ACHN (cell line): ENCODE measurements around the gene C11orf21.

ENCODE experiments used
- DNase-seq: peaks from one replicate; pipeline ENCODE4 v3.0.0-alpha.2; 2015
- in situ Hi-C: cut with HindIII; loops from 2 replicates; pipeline ENCODE4 v1.10.0; 2017; ENCODE audit warnings: low sequenced_read_pairs, low pct_ligation_motif_present, low pct_unique_long_range_greater_than_20kb

Gene C11orf21

DNA sequence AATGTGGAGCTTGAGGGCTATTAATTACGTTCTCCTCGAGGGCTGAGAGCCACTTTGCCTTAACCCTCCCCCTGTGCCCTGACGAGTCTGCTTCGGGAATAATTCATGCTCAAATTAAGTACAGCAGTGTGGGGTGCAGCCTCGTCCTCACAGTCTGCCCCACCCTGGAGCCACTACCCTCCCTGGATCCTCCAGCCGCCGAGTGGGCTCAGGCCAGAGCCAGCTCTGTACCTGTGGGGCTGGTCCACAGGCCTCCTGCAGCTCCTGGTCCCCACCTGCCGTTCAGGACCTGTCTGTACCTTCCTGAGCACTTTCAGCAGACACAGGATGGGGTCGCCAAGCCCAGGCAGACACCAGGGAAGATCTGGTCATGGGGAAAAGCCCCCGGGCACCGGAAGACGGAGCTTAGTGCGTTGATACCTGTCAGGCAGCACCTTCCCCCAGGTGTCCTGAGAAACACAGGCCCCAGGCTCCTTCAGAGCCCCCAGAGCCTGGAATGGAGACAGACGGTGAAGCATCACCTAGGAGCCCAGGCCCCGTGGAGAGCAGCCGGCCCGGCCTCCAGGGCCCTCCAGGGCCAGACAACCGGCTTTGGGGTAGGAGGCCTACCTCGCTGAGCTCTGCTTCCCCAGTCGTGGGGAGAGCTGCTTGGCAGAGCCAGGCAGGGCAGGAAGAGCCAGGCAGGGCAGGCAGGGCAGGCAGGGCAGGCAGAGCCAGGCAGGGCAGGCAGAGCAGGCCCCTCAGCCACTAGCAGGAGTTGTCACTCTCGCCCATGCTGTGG is 9.8 kb upstream of the C11orf21 start:
- in situ Hi-C loops: no loop called here

DNA sequence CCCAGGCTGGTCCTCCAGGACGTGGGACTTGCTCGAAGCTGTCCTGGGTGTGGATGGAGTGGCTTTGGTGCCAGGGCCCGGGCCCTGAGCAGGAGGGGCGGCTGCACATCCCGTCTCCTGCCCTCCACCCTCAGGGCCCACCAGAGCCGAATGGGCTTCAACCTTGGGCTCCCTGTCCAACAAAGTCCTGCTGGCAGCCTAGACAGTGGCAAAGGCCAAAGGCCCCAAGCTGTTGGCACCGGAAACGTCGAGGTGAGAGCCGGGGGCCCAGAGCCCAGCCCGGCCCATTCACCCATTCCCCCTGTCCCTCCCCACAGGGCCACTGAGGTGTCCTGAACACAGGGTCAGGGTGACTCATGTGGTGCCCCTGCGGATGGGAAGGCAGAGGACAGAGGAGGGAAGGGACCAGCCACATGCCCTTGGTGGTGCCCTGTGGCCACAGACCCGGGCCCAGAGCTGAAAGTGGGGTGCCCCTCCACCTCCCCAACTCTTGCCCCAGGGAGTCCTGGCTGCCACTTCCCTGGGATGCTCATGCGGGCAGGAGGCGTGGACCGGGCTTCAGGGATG is 9.2 kb upstream of the C11orf21 start:
- in situ Hi-C loops: no loop called here
- no peak for DNase-seq

More for the DNA sequence above, 9.8 kb upstream of the C11orf21 start:
- DNase-seq: no peak

DNA sequence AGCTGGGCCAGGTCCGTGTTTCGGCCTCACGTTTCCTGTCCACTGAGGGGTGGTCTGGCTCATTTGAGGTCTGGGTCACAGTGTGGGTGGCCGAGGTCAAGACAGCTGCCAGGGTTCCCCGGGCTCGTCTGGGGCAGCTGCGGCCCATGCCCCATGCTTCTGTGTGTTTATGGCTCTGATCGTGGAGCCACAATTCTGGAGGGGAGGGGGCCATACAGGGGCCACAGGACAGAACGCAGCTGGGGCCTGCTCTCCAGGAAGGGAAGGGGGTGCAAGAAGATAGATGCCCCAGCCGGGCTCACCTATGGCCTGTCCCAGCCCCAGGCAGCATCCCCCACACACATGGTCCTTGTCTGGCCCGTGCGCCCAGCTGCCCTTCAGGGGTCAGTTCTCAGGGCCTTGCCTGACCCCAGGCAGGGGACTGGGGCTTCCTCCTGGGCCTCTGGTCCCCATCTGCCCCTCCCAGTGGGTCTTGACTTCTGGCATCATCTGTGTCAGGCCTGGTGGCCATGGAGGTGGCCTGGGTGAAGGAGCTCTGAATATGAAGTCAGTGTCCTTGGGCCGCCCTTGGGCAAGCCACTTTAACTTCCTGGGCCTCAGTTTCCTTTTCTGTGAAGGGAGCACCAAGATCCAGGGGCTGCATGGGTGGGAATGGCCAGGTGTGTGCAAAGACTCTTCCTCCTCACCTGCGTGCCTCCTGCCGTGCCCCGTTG is 8.5 kb upstream of the C11orf21 start:
- in situ Hi-C loops: no loop called here

DNA sequence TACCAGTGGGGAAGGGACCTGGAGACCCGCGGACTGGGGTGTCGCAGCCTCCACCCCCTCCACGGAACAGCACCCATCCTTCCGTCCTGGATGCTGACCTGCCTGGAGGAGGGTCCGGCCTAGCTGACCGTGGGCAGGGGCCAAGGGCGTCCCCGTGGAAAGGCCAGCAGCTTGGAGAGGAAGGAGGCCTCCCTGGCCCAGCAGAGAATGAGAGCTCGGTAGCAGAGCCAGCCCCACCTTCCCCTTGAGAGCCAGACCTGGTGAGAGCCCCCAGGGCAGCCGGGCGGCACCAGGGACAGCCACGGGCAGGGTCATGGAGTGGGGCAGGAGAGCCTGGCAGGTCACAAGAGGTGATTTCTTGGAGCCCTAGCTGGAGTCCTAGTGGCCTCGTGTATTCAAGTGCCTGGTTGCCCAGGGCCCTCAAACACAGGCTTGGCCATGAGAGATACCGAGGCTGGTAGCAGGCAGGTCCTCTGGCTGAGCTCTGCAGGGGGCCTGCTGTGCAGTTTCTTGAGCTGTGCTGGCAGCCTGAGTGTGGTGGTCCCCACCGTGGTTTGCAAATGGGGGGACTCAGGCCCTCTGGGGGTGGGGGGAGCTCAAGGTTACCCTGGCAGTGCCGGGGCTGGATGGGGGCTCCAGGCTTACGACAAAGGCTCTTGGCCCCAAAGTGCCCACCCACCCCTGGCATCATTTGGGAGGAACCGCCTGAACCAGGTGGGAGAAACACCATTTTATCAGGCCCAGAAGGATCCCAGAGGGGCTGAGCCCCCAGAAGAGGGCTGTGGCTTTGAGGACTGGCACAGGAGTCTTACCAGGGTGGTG is 7.7 kb upstream of the C11orf21 start:
- no peak for DNase-seq
- in situ Hi-C loops: no loop called here

More for the DNA sequence above, 8.5 kb upstream of the C11orf21 start:
- no peak for DNase-seq

DNA sequence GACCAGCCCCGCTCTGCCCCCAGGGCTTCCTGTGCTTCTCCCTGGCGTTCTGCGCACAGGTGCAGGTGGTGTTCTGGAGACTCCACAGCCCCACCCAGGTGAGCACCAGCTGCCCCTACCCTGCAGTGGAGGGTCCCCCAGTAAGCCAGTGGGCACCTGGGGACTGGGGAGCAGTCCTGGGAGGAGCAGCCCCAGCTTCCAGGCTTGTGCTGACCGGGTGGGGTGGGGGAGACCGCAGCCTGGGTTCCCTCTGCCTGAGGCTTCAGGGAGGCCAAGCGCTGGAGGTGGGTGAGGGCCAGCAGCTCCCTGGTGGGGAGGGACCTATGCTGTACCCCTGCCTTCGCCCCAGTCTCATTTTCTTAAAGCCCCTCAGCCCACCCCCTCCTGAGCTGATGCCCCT is 7.0 kb upstream of the C11orf21 start:
- in situ Hi-C loops: no loop called here
- no peak for DNase-seq

DNA sequence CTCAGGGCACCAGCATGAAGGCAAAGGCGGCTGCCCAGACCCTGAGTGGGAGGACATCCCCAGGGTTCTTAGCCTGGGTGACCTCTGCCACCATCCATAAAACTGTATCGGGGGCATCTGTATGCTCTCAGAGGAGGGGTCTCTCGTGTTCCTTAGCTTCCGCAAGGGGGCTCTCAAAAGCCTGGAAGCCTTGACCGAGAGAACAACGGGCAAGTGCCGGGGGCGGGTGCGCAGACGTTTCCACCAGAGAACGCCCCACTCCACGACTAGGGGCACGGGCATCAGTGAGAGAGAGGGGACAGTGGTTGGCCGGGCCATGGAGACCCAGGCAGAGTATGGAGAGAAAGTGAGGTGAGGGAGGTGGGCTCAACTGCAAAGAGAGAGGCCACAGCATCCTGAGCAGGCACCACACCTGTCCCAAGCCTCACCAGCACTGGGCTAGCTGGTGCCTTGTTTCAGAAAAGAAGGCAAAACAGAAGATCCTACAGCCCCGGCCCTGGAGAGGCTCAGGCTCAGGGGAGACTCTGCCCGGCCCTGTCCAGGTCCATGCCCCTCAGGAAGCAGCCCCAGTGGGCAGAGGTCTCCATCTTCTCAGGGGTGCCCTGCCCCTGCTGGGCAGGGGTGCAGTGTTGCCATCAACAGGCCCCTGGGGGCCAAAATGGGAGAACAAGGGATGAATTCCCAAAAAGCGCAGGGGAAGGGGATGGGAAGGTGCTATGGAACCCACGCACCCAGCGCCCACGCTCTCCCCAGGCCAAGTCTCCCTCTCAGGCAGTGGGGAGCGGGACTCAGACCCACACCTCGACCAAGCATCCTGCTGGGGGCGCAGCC is 6.0 kb upstream of the C11orf21 start:
- no peak for DNase-seq
- in situ Hi-C loops: no loop called here

DNA sequence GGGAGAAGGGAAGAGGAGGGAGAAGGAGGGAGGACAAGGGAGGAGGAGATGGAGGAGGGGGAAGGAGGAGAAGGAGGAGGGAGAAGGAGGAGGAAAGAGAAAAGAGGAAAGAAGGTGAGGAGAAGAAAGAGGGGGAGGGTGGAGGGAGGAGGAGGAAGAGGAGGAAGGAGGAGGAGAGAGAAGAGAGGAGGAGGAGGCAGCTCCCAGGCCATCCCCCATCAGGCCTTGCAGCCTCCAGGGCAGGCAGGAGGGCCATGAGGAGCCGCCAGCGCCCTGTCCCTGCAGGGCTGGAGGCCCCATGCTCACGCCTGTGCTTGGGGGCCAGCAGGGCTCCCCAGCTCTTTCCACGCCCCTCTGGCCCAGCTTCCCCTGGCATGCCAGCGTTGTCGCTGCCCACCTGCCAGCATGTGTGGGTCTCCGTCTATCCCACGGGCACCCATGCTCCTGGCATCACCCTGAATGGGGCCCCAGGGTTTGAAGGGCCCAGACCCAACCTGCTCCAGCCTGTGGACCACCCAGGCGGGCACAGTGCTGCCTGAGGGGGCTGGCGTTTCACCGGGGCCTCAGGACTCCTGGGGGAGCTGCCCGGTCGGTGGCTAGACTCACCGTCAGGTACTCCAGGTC is 5.3 kb upstream of the C11orf21 start:
- in situ Hi-C loops: no loop called here
- DNase-seq: no peak

DNA sequence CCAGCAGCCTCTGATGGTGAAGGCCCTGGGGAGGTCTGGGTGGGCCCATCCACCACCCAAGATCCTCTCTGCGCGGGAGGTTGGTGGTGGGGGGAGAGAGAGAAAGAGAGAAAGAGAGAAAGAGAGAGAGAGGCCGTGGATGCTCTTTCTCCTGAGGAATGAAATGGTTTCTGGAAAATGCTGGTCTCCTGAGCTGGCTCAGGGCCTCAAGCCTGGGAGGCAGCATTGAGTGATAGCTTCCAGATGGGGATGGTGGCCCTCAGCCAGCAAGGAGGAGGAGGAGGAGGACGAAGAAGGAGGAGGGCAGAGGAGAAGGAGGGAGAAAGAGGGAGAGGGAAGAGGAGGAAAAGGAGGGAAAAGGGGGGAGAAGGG is 4.7 kb upstream of the C11orf21 start:
- DNase-seq: no peak
- in situ Hi-C loops: no loop called here

DNA sequence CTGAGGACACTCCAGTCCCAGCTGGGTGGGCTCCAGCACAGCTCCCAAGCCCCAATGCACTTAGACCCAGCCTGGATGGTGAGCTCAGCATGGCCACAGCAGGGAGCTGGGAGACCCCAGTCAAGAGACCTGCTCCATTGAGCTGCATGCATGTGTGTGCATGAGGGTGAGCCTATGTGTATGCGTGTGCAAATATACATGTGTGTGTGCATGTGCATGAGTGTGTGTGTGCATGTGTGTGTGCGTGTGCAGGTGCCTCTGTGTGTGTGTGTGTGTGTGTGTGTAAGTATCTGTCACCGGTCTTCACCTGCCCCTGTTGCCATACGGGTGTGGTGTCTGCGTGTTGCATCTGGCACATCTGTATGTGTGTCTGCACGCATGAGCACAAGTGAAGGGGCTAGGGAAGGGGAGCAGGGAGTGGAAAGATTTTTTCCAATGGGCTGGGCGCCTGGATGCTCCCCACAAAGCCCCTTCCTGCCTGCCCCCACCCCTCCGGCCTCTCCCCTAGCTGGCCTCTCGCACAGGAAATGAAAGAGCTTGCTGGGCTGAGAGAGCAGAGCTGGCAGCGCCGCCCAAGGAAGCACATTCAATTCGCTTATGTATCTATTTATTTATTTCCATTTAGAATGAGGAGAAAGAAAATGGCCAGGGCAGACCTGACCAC is 4.2 kb upstream of the C11orf21 start:
- in situ Hi-C loops: no loop called here
- DNase-seq: no peak

DNA sequence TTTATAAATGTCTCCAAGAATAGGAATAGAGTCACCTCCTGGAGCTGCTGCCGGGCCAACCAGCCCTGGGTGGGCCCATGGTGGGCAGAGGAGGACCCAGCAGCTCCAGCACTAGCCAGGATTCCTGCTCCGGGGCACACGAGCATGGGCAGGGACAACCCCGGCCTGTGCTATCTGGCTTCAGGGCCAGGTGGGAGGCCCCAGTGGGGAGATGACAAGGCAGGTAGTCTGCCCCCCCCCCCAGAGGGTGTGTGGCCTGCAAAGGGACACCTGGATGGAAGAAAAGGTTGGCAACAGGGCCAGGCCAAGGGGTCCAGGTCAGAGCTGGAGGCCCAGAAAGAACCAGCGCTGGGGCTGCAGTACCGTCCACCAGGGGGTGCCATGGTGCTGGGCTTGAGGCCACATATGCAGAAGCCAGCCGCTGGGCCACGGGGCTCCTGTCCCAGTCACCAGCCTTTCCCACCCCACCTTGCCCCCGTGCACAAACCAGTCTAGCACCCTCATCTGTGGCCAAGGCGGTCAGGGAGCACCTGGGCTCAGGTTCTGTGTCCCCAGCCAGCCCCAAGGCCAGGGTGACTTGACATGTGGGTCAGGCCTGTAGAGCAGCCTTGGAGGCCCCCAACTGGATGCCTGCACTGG is 3.5 kb upstream of the C11orf21 start:
- peak; percentile 55 for DNase-seq
- in situ Hi-C loops: no loop called here

DNA sequence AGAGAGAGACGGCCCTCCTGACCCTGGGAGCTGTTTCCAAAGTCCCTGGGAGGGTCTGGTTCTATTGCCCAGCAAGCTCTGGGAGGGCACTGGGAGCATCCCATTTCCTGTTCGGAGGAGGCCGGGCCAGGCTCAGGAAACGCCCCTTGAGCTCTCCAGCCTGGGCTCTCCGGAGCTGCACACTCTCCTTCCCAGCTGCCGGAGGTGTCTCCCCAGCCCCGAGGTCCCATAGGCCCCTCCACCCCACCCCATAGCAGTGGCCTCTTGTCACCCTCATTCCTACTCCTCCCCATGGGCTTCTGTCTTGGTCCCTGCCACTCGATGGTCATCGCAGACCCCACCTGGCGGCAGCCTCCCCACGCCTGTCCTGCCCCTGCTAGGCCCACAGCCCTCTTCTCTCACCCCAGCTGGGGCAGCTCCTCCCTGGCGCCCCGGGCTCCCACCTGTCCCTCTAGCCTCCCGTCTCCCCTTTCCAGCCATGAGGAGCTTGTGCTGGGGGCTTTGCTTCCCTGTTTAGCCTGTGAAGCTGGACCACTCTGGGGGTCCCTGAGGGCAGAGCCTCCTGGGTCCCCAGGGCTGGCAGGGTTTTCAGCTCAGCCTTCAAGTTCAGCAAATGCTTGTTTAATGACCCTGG is 2.9 kb upstream of the C11orf21 start:
- DNase-seq: no peak

DNA sequence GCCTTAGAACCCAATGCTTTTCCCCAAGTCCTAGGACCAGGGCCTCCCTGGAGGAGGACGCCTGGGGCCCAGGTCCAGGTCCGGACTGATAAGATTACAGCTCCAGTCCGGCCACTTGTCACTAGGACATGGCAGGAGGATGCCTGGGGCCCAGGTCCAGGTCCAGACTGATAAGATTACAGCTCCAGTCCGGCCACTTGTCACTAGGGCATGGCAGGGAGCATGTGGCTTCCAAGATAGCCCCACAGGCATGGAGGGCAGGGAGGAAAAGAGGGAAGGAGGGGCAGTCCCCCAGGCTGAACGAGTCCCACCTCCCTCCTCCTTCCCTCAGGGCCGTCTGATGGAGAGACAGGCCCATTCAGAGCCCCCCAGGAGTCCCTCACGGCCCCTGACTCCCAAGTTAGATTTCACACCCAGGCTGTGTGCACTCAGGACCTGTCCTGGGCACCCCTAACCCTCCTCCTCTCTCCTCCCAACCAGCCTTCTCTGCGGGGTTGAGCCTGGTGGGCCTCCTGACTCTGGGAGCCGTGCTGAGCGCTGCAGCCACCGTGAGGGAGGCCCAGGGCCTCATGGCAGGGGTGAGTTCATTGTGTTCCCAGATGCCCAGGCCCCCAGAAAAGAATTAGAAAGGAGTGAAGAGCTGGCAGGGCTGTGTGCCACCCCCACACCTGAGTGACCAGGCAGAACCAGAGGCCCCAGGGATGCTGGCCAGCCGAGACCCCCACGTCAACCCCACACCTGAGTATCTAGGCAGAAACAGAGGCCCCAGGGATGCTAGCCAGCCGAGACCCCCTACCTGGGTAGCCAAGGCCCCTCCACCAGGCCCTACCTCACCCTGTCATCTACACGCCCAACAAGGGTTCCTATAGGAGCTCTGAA is 2.1 kb upstream of the C11orf21 start:
- in situ Hi-C loops: no loop called here
- DNase-seq: no peak

More for the DNA sequence above, 2.9 kb upstream of the C11orf21 start:
- in situ Hi-C loops: no loop called here

DNA sequence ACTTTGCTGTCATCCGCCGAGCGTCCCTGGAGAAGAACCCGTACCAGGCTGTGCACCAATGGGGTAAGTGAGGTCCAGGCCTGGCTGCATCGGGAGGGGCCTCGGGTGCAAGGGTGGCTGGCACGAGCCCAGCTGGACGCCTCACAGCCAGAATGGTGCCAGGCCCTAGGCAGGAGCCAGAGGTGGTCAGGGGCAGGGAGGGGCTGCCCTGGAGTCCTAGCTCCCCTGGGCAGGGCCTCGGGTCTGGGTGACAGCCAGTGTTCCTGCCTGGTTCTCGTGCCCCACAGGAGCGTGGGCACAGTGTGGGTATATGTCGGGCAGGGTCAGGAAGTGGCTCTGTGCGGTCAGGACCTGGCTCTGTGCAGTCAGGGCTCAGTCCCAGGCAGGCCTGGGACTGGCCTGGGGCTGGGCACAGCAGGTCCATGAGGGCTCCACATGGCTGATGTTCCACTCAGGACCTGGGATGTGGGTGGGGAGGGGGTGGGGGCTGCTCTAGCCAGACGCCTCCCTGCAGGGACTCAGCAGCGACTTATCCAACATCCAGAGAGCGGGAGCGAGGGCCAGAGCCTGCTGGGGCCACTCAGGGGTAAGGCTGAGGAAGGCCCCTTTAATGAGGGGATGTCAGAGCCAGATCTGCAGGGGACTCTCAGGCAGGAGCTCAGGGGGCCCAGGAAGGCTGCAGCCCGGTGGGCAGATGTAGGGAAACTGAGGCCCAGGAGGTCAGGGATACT is 1.3 kb upstream of the C11orf21 start:
- in situ Hi-C loops: no loop called here
- no peak for DNase-seq

DNA sequence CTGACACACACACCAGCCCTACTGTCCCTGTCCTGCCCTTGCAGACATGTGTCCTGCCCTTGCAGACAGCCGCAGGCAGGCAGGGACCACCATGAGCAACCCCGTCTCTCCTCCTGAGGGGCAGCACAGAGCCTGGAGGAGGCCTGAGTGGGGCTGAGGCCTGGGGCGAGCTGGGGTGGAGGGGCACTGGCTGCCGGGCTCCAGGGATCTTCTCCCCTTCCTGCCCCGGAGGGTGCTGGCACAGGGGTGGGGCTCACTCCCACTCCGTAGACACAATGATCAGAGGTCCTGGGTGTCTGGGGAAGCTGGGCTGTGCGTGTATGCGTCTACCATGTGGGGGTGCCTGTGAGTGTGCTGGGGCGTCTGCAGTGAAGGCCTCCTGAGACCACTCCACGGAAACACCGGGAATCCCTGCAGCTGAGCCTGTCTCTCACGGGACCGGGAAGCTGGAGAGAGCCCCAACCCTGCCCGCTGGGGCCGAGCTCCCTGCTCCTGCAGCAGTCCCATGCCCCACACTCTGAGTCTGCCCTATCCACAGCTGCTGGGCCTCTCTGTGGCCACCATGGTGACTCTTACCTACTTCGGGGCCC is 683 bp upstream of the C11orf21 start:
- in situ Hi-C loops: no loop called here
- DNase-seq: no peak
